Cardiac fibroblast (primary cell): ENCODE data around the gene EPHB1.

Experiments
- DNase-seq, 2 donors: peaks; one replicate each; pipeline versions ENCODE4 v3.0.0 to v3.0.0-alpha.2; 2010; ENCODE audit warnings: low read depth in 2 of 2
- H3K4me3 ChIP-seq, 2 donors: replicated peaks in 1 of 2; 1 replicate in 1 of 2; 2 replicates in 1 of 2; pipeline ENCODE4 v1.5.1; 2011; ENCODE audit warnings: low read depth in 2 of 2, low read length in 2 of 2, mild to moderate bottlenecking in 2 of 2, moderate library complexity in 1 of 2
- TF ChIP-seq, protein P1 (sequence below): IDR thresholded peaks from one replicate; pipeline ENCODE4 v1.5.1; 2011; ENCODE audit warnings: low read depth, mild to moderate bottlenecking, low read length, inconsistent platforms

The EPHB1 gene

DNA sequence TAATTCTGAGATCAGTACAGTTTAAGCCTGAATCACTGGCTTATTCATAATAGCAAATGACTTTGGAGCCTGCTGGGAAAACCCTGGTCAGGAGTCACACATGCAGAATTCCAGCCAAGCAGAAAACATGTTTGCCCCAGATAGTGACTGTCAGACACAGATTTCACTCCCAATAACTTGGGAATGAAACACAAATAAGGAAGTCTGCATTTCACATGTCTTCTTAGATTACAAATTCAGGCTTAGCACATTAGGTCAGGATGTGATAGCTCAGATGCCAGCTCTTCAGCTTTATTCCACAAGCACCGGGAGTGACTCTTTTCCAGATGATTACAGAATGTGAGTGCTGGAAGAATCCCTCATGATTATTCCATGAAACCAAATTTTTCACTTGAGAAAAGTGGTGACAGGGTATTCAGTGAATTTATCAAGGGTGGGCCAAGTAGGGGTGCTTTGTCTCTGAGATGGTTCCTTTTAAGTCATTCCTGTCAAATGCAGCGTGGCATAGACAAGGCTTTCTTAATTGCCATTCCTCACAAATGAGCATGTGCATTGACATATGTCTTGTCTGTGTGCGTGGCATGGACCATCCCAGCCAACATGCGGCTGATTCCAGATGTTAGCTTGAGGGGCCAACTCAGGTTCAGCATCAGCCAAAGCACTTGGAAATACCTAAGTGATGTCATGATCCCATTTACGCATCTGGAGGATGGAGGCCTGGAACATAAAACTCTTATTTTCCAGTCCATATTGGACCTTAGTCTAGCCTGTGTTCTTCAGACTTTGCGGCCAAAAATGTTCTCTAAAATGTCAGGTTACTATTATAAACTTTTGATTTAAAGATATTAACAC is 191.0 kb downstream of the EPHB1 start:
- TF ChIP-seq, protein P1, sequence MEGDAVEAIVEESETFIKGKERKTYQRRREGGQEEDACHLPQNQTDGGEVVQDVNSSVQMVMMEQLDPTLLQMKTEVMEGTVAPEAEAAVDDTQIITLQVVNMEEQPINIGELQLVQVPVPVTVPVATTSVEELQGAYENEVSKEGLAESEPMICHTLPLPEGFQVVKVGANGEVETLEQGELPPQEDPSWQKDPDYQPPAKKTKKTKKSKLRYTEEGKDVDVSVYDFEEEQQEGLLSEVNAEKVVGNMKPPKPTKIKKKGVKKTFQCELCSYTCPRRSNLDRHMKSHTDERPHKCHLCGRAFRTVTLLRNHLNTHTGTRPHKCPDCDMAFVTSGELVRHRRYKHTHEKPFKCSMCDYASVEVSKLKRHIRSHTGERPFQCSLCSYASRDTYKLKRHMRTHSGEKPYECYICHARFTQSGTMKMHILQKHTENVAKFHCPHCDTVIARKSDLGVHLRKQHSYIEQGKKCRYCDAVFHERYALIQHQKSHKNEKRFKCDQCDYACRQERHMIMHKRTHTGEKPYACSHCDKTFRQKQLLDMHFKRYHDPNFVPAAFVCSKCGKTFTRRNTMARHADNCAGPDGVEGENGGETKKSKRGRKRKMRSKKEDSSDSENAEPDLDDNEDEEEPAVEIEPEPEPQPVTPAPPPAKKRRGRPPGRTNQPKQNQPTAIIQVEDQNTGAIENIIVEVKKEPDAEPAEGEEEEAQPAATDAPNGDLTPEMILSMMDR: no peak
- DNase-seq: no peak
- no peak overlapping the region for H3K4me3 ChIP-seq

DNA sequence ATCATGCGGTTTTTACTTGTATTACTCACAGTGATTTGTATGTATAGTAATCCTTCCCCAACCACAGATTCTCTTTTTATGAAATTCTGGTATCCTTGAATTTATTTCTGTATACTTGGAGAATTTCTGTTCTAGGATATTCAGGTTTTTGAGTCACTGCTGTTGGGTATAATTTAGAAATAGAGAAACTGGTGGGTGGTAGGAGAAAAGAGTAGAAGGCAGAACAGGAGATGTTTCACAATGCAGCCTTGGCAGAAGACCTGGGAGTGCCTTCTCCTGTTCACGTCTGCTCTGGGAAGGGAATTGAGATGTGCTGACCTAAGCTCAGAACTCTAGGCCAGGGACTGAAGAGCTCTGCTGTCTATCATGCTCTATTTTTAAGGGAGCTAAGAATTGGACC is 193.6 kb downstream of the EPHB1 start:
- TF ChIP-seq, protein P1: no peak
- no peak overlapping the region for H3K4me3 ChIP-seq
- no peak for DNase-seq

DNA sequence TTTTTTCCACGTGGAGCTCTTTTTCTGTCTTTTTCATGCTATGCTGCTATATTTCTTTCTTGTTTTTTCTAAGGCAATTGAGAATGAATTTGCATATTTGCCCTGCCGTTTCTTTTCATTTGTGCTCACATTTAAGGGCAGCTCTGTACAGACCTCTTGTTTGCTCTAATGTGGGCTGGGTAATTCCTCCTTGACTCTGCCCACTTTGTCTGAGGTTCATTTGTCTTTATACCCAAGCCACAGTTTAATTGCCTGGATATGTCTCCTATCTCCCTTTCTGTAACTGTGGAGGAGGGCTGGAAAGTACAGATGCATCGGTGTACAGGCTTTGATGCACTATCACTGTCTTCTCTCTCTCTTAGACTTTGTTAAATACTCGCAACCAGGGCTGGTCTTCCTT is 195.9 kb downstream of the EPHB1 start:
- TF ChIP-seq, protein P1: no peak
- DNase-seq: no peak
- H3K4me3 ChIP-seq: no peak overlapping the region

- TF ChIP-seq, protein P1: no peak
- DNase-seq: no peak
- no peak overlapping the region for H3K4me3 ChIP-seq
Observed at GRCh38 chr3:134991472-134992010, 196.5 kb downstream of the EPHB1 start.

- TF ChIP-seq, protein P1: no peak
- no peak overlapping the region for H3K4me3 ChIP-seq
- no peak for DNase-seq
Observed at GRCh38 chr3:134992180-134992579, 197.1 kb downstream of the EPHB1 start.

DNA sequence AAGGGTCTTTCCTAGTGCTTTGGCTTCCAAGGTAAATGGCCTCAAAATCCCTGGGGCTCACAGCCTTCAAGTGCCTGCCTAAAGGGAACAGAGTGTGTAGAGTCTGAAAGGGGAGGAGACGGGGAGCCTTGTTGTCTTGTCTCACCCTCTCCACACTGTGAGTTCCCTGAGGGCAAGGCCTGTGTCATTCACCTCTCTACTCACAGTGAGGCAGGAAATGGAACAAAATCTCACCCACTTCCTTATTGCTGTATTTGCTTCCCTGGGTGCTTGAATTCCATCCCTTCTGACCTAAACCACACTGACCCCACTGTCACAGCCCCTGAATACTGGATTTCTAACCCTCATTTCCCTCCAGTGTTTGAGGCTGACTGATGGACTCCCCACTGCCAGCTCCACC is 197.5 kb downstream of the EPHB1 start:
- TF ChIP-seq, protein P1: no peak

More for the DNA sequence above, 197.5 kb downstream of the EPHB1 start:
- no peak overlapping the region for H3K4me3 ChIP-seq
- no peak for DNase-seq
